OCI-LY3 (cell line): Measurements from ENCODE around the gene FIBCD1.

Experiments
- EZH2phosphoT487 ChIP-seq: fragments of 200-600 bp; shearing (Covaris generic); IDR thresholded peaks from 2 replicates; pipeline ENCODE4 v1.6.1; 2018; ENCODE audit warnings: antibody characterized with exemption, mixed run types, low read depth
- TF ChIP-seq, protein P1 (sequence below): fragments of 200-600, 300-600 bp; sonication (generic); IDR thresholded peaks from 2 replicates; pipeline ENCODE4 v1.5.1; 2014; ENCODE audit warnings: antibody characterized with exemption, low read length, low read depth

DNA sequence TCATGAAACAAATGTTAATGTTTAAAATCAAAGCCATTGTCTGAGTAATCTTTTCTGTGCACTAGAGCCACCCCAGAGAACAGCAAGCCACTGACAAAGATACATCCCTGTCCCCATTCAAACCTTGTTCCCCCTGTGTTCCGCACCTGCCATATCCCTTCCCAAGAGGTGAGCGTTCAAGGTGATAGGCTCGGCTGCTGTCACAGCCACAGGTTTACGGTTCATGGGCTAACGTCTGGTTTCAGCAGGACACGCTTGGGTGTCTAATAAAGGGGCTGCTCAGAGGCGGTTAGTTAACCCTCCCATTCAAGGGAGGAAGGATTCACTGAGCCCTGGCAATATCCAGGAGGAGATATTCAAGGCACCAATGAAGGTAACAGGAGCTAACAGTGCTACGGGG is 45.5 kb upstream of the FIBCD1 start:
- TF ChIP-seq, protein P1, sequence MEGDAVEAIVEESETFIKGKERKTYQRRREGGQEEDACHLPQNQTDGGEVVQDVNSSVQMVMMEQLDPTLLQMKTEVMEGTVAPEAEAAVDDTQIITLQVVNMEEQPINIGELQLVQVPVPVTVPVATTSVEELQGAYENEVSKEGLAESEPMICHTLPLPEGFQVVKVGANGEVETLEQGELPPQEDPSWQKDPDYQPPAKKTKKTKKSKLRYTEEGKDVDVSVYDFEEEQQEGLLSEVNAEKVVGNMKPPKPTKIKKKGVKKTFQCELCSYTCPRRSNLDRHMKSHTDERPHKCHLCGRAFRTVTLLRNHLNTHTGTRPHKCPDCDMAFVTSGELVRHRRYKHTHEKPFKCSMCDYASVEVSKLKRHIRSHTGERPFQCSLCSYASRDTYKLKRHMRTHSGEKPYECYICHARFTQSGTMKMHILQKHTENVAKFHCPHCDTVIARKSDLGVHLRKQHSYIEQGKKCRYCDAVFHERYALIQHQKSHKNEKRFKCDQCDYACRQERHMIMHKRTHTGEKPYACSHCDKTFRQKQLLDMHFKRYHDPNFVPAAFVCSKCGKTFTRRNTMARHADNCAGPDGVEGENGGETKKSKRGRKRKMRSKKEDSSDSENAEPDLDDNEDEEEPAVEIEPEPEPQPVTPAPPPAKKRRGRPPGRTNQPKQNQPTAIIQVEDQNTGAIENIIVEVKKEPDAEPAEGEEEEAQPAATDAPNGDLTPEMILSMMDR = no peak
- no peak for TF ChIP-seq EZH2phosphoT487
